GM12878 (cell line): Measurements from ENCODE around the gene APBB3. TPM values are rescaled to one million over a fixed set of nuclear protein-coding genes. Genes with fewer than 3 reads are reported as not detected.
A peak's percentile ranks its signal among the peaks of the same experiment; 100 is the strongest.

Source experiments
- ATAC-seq: fragments of 200-7000 bp; cut with Tn5 transposase; 3 replicates; pipeline ENCODE4 v1.9.1; 2020; ENCODE audit warnings: mild to moderate bottlenecking, moderate library complexity
- Bru-seq: library from RNA; stranded (reverse); fragments of 400-500 nt; gene quantifications from one replicate; lab custom pipeline; 2021; lab: Mats Ljungman, UMichigan
- BruChase-seq, 2 experiments: library from RNA; stranded (reverse); fragments of 400-500 nt; gene quantifications; one replicate each; lab custom pipeline; 2021; lab: Mats Ljungman, UMichigan
- BruUV-seq: library from RNA; stranded (reverse); fragments of 400-500 nt; replicated peaks from 2 replicates; lab custom pipeline; 2021; lab: Mats Ljungman, UMichigan
- CTCF ChIA-PET: fragments of 300-600 bp; sonication (Branson Sonifier 250); formaldehyde crosslinking; extraction: SDS; loops from one replicate; lab custom pipeline; 2021; ENCODE audit warnings: inconsistent platforms; lab: Yijun Ruan, JAX
- POLR2A ChIA-PET: fragments of 350-600 bp; formaldehyde crosslinking; extraction: SDS; loops from one replicate; lab custom pipeline; 2021; ENCODE audit warnings: inconsistent platforms; lab: Charles Lee
- RAD21 ChIA-PET: fragments of 300-600 bp; sonication (Branson Sonifier 250); formaldehyde crosslinking; loops from one replicate; lab custom pipeline; 2023; ENCODE audit warnings: antibody characterized with exemption; ENCODE audit not compliant: unreplicated experiment; lab: Charles Lee
- SMC1A ChIA-PET: fragments of 300-600 bp; sonication (Branson Sonifier 250); formaldehyde crosslinking; loops from one replicate; lab custom pipeline; 2023; ENCODE audit not compliant: unreplicated experiment, uncharacterized antibody; lab: Charles Lee
- DNase-seq: peaks from one replicate; pipeline ENCODE4 v3.0.0-alpha.2; 2011; ENCODE audit warnings: low read depth, low spot score
- FAIRE-seq: peaks from 3 replicates; lab custom pipeline; 2011; peaks lifted over from hg19 to GRCh38; lab: Jason Lieb, UNC
- H2AFZ ChIP-seq: 2 replicates; pipeline ENCODE4 v1.6.0; 2011; ENCODE audit warnings: low read depth, low read length, control low read depth; ENCODE audit not compliant: control insufficient read depth
- H3K27ac ChIP-seq: 2 replicates; pipeline ENCODE4 v1.5.1; 2011; ENCODE audit warnings: control low read depth; ENCODE audit not compliant: control insufficient read depth, insufficient read depth
- H3K27me3 ChIP-seq, 2 experiments: replicated peaks in 1 of 2; 2 replicates each; pipeline versions ENCODE4 v1.6.0 to v1.6.1; 2011; ENCODE audit warnings: low read length in 1 of 2; ENCODE audit not compliant: control insufficient read depth in 2 of 2, insufficient read depth in 2 of 2
- H3K36me3 ChIP-seq, 2 experiments: 2 replicates each; pipeline ENCODE4 v1.5.1; 2011; ENCODE audit warnings: low read length in 1 of 2; ENCODE audit not compliant: control insufficient read depth in 2 of 2, insufficient read depth in 2 of 2
- H3K4me1 ChIP-seq: 2 replicates; pipeline ENCODE4 v1.6.1; 2011; ENCODE audit warnings: mild to moderate bottlenecking, low read length, moderate library complexity, mixed read lengths; ENCODE audit not compliant: control insufficient read depth, insufficient read depth
- H3K4me2 ChIP-seq: 2 replicates; pipeline ENCODE4 v1.6.0; 2011; ENCODE audit warnings: control low read depth; ENCODE audit not compliant: control insufficient read depth, insufficient read depth
- H3K4me3 ChIP-seq: fragments of 200-600 bp; sonication (generic); 2 replicates; pipeline ENCODE4 v1.5.1; 2016
- H3K79me2 ChIP-seq: 2 replicates; pipeline ENCODE4 v1.6.0; 2011; ENCODE audit warnings: low read length; ENCODE audit not compliant: control insufficient read depth, insufficient read depth
- H3K9ac ChIP-seq: 2 replicates; pipeline ENCODE4 v1.8.0; 2011; ENCODE audit warnings: low read length, control low read depth, mixed read lengths; ENCODE audit not compliant: control insufficient read depth, insufficient read depth
- H3K9me3 ChIP-seq: replicated peaks from 3 replicates; pipeline ENCODE4 v1.5.1; 2011; ENCODE audit warnings: mild to moderate bottlenecking, low read length; ENCODE audit not compliant: control insufficient read depth, insufficient read depth
- H4K20me1 ChIP-seq: 2 replicates; pipeline ENCODE4 v1.6.0; 2011; ENCODE audit not compliant: control insufficient read depth, insufficient read depth
- BACH1 ChIP-seq: fragments of 450-650 bp; IDR thresholded peaks from 2 replicates; pipeline ENCODE4 v1.6.1; 2017; ENCODE audit warnings: mild to moderate bottlenecking, borderline replicate concordance
- FOXK2 ChIP-seq: fragments of 450-650 bp; IDR thresholded peaks from 2 replicates; pipeline ENCODE4 v1.6.1; 2017; ENCODE audit warnings: mild to moderate bottlenecking, moderate library complexity
- IKZF2 ChIP-seq, 2 experiments: fragments of 450-650 bp; IDR thresholded peaks; 2 replicates each; pipeline ENCODE4 v1.6.1; 2017; ENCODE audit warnings: mild to moderate bottlenecking in 2 of 2, moderate library complexity in 2 of 2
- KDM1A ChIP-seq: fragments of 200-600 bp; sonication (generic); IDR thresholded peaks from 2 replicates; pipeline ENCODE4 v1.6.1; 2016; ENCODE audit warnings: borderline replicate concordance
- KLF5 ChIP-seq: fragments of 450-650 bp; IDR thresholded peaks from 2 replicates; pipeline ENCODE4 v1.6.1; 2014; ENCODE audit warnings: mild to moderate bottlenecking; ENCODE audit not compliant: partially characterized antibody
- MEF2B ChIP-seq: fragments of 450-650 bp; IDR thresholded peaks from 2 replicates; pipeline ENCODE4 v1.6.1; 2018; ENCODE audit warnings: mild to moderate bottlenecking, moderate library complexity; ENCODE audit not compliant: partially characterized antibody, poor library complexity, severe bottlenecking
- NRF1 ChIP-seq: conservative IDR thresholded peaks from 2 replicates; pipeline ENCODE4 v1.6.1; 2011; ENCODE audit warnings: mild to moderate bottlenecking, low read depth, low read length, improper control_type of control experiment
- RELA ChIP-seq: fragments of 450-650 bp; IDR thresholded peaks from 2 replicates; pipeline ENCODE4 v1.8.0; 2014; ENCODE audit warnings: borderline replicate concordance; ENCODE audit not compliant: partially characterized antibody
- SPI1 ChIP-seq: IDR thresholded peaks from 2 replicates; pipeline ENCODE4 v1.6.1; 2011; ENCODE audit warnings: low read depth, mild to moderate bottlenecking, low read length, moderate library complexity, borderline replicate concordance; ENCODE audit not compliant: insufficient read depth
- SRF ChIP-seq, 2 experiments: IDR thresholded peaks; 2 replicates each; pipeline ENCODE4 v1.6.1; 2011; ENCODE audit warnings: low read depth in 2 of 2, low read length in 2 of 2, mild to moderate bottlenecking in 1 of 2, moderate library complexity in 1 of 2
- STAT1 ChIP-seq: fragments of 450-650 bp; conservative IDR thresholded peaks from 2 replicates; pipeline ENCODE4 v1.6.1; 2014; ENCODE audit warnings: antibody characterized with exemption, mild to moderate bottlenecking
- SUPT20H ChIP-seq: IDR thresholded peaks from 2 replicates; pipeline ENCODE4 v1.6.1; 2011; ENCODE audit warnings: low read depth, mild to moderate bottlenecking, low read length, moderate library complexity, borderline replicate concordance; ENCODE audit not compliant: control insufficient read depth
- WGBS: methylation state at CpG from one replicate; pipeline ENCODE4 v1.1.6; 2016; ENCODE audit warnings: low lambda C conversion rate; ENCODE audit not compliant: insufficient replicate concordance, insufficient coverage; ENCODE audit errors: missing lambda C conversion rate; 5-methylcytosine and 5-hydroxymethylcytosine counted together
- in situ Hi-C: fragments of 300-500 bp; cut with MboI; formaldehyde crosslinking; loops from 9 replicates; pipeline ENCODE4 v1.14.3; 2018; ENCODE audit warnings: mixed read lengths
- intact Hi-C: fragments of 100-400 bp; cut with micrococcal nuclease; formaldehyde crosslinking; loops from one replicate; pipeline ENCODE4 v1.14.2; 2022; ENCODE audit not compliant: unreplicated experiment
- long read RNA-seq, 2 experiments: library from polyadenylated mRNA; unstranded; transcript quantifications; one replicate each; pipeline ENCODE4 v2.0.0, GENCODE V29; 2019 to 2020
- polyA minus RNA-seq, 3 experiments: library from RNA; depleted of rRNA, polyadenylated mRNA; stranded (reverse); fragments of >200 nt; gene quantifications; 2 replicates each; pipeline ENCODE4 v1.2.3, GENCODE V29; 2011
- polyA plus RNA-seq, 11 experiments: library from polyadenylated mRNA; depleted of rRNA in 4 of 11; unstranded in 6 of 11; stranded (reverse) in 5 of 11; fragments of >200 nt; fragmentation: Nextera tagmentation in 4 of 11; fragmentation: Illumina TruSeq in 1 of 11; extraction: Ambion mirVana in 4 of 11; extraction: Trizol in 1 of 11; gene quantifications; 1 replicate in 1 of 11; 2 replicates in 10 of 11; pipeline versions ENCODE4 v1.2.1 to v1.2.3, GENCODE V29; 2011 to 2016; ENCODE audit warnings: inconsistent platforms in 2 of 11, missing spikeins in 2 of 11, low read depth in 1 of 11
- total RNA-seq, 4 experiments: library from RNA; depleted of rRNA in 3 of 4; stranded (reverse); fragments of >200 nt in 3 of 4; fragmentation: Illumina TruSeq in 1 of 4; extraction: Trizol in 1 of 4; gene quantifications; 2 replicates each; pipeline versions ENCODE4 v1.2.1 to v1.2.3, GENCODE V29; 2013 to 2021
- TF ChIP-seq, protein P1 (sequence below): fragments of 450-650 bp; IDR thresholded peaks from 2 replicates; pipeline ENCODE4 v1.6.1; 2017; ENCODE audit warnings: mild to moderate bottlenecking
- TF ChIP-seq, protein P2 (sequence below): IDR thresholded peaks from 2 replicates; pipeline ENCODE4 v1.6.1; 2012; ENCODE audit warnings: low read depth, low read length, improper control_type of control experiment

The APBB3 gene, protein sequence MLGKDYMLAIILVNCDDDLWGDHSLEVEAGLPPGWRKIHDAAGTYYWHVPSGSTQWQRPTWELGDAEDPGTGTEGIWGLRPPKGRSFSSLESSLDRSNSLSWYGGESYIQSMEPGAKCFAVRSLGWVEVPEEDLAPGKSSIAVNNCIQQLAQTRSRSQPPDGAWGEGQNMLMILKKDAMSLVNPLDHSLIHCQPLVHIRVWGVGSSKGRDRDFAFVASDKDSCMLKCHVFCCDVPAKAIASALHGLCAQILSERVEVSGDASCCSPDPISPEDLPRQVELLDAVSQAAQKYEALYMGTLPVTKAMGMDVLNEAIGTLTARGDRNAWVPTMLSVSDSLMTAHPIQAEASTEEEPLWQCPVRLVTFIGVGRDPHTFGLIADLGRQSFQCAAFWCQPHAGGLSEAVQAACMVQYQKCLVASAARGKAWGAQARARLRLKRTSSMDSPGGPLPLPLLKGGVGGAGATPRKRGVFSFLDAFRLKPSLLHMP
- total RNA-seq (2013; cell fraction: nucleolus; rRNA removed): 92.4 and 112 TPM in 2 replicates
- total RNA-seq (2014; rRNA removed) (10.7 and 13.7 TPM in 2 replicates), total RNA-seq (2014; rRNA removed; fragmentation: Illumina TruSeq; extraction: Trizol) (6.1 and 6.2 TPM in 2 replicates), total RNA-seq (2021) (19.2 and 20.0 TPM in 2 replicates), polyA plus RNA-seq (2011; rRNA removed) (25.0 and 33.3 TPM in 2 replicates), polyA plus RNA-seq (2014; fragmentation: Illumina TruSeq; extraction: Trizol) (8.1 and 11.1 TPM in 2 replicates), polyA plus RNA-seq (2014; fragmentation: Nextera tagmentation; extraction: Ambion mirVana) (under 1 TPM; 0.35 to 0.84 TPM), polyA plus RNA-seq (2014; rRNA removed) (25.0 and 28.1 TPM in 2 replicates), polyA plus RNA-seq (2016; fragmentation: Nextera tagmentation; extraction: Ambion mirVana) (10 to 100 TPM; 15.0 to 15.6 TPM), polyA minus RNA-seq (2011; rRNA and poly(A)+ RNA removed) (34.0 and 38.3 TPM in 2 replicates), Bru-seq, nascent RNA (percentile 85 among the genes with signal in this experiment), BruChase-seq, experiment 1, labeled RNA remaining after a 6-hour chase (percentile 81 among the genes with signal in this experiment), BruChase-seq, experiment 2, labeled RNA remaining after a 2-hour chase (percentile 82 among the genes with signal in this experiment)
- polyA plus RNA-seq (2011; ENCODE audit: low read depth): 16.6 TPM
- 29.4 and 37.5 TPM in 2 replicates for polyA plus RNA-seq (2011; cell fraction: cytosol; rRNA removed)
- 292 and 410 TPM in 2 replicates for polyA plus RNA-seq (2011; cell fraction: nucleus; rRNA removed)
- polyA plus RNA-seq (2012): 27.7 and 28.7 TPM in 2 replicates
- 7.1 and 8.5 TPM in 2 replicates for polyA minus RNA-seq (2011; cell fraction: cytosol; rRNA and poly(A)+ RNA removed)
- polyA minus RNA-seq (2011; cell fraction: nucleus; rRNA and poly(A)+ RNA removed): 49.9 and 76.9 TPM in 2 replicates
- long read RNA-seq, experiment 1, partial matches to known transcripts: 1 of 4 reads
- long read RNA-seq, experiment 1, other reads (novel, unspliced or antisense): 2 of 4 reads
- long read RNA-seq, experiment 2, partial matches to known transcripts: 0 of 2 reads
- long read RNA-seq, experiment 2, other reads (novel, unspliced or antisense): 2 of 2 reads

DNA sequence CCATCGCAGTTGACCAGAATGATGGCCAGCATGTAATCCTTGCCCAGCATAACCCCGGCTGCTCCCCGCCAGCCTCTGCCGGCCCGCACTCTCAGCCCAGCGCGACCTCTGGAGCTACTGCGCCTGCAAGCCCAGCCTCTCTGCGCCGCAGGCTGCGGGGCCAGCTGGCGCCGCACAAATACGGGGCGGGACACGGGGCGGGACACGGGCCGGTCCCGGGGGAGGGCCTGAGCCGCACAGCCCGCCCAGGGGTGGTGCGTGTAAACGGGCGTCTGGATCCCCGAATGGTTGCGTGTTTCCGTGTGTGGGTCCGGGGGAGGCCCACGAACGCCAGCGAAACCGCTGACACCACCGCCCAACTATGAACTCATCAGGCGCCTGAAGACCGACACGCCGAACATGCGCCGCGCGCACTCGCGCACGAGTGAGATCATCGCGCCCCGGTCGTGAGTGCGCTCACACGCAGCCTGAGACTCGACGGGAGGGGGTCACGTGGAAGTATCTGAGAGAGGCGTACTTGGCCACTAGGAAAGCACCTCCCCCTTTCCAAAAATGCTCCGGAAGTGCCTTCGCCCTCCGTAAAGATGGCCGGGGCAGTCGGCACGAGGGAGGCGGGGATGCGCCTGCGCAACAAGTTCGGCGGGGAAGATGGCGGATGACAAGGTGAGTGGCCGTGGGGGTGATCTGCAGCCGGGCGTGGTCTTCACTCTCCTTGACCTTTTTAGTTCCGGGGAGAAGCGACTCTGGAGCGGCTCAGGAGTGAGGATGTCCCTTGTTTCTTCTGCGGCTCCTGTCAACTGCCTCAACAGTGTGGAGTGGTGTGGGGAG lies at the start of gene APBB3, which contains the start of gene SLC35A4:
APBB3 (minus strand) TSS at position 403 of the 828 bp plus-strand sequence; CDS start at position 50, 353 bp downstream.
SLC35A4 (plus strand) TSS at position 633 of the 828 bp plus-strand sequence. CDS start 2,342 bp downstream, outside the sequence.
- ATAC-seq: peak; percentile 90
- ChIA-PET SMC1A (interaction anchor here (0.7 to 1.3 kb wide), 3 partner anchors 9 to 157 kb away, joined by 3 to 4 read pairs (median 4); partner anchors contain the start of gene EIF4EBP3), CTCF (interaction anchor here (0.7 to 1.5 kb wide), 3 partner anchors 12 to 70 kb away, joined by 3 to 5 read pairs (median 4); no protein-coding TSS in a partner anchor), POLR2A (interaction anchor here (1.1 to 2.9 kb wide), 6 partner anchors 12 to 126 kb away, joined by 3 to 19 read pairs (median 4); partner anchors contain the start of genes EIF4EBP3, HARS1, IK and NDUFA2), RAD21 (interaction anchor here (0.6 to 1.8 kb wide), 6 partner anchors 10 to 1015 kb away, joined by 3 to 7 read pairs (median 4); partner anchors contain the start of gene EIF4EBP3)
- no peaks in the 10 kb centered on the region for H3K27me3 ChIP-seq
- no peaks in the 10 kb centered on the region for H3K9me3 ChIP-seq
- peaks cover 45% of the 10 kb centered on the region for H3K79me2 ChIP-seq
- peak; percentile 96 for DNase-seq
- H3K27ac ChIP-seq: peak within 1 kb of the TSS; percentile 92
- H2AFZ ChIP-seq: peak within 1 kb of the TSS; percentile 89
- H4K20me1 ChIP-seq: no peaks in the 10 kb centered on the region
- in situ Hi-C loops: no loop called here
- H3K9ac ChIP-seq: peak within 1 kb of the TSS; percentile 92
- under 1% methylated on average over 74 of the region's 74 CpGs for WGBS
- H3K4me3 ChIP-seq: peak within 1 kb of the TSS; percentile 89
- peak within 1 kb of the TSS; percentile 95 for H3K4me2 ChIP-seq
- H3K36me3 ChIP-seq: peaks cover 0 to 8% of the 10 kb centered on the region in 2 experiments; a peak in 3 of 4 replicates
- intact Hi-C loops: loop anchor here (1.0 to 2.0 kb wide), 3 partner anchors 71 to 146 kb away; partner anchors contain the start of gene WDR55
- peak; percentile 93 for FAIRE-seq
- no TSS peak for BruUV-seq
- H3K4me1 ChIP-seq: peaks cover 39% of the 10 kb centered on the region
- TF ChIP-seq NRF1 (peak; percentile 84), SRF (IDR thresholded peaks at IDR 0.05; ENCODE audit: low read depth in 2 of 2, low read length in 2 of 2) (peak; percentile 77 to 85), MEF2B (peak; percentile 80), KDM1A (no peak), STAT1 (no peak), FOXK2 (peak; percentile 36; the same call in 1 of the 2 replicates), RELA (peak; percentile 79), KLF5 (peak; percentile 83), IKZF2 (IDR thresholded peaks at IDR 0.05) (peak in 1 of 2 experiments; percentile 30; a peak in 1 of 4 replicates), SPI1 (no peak), SUPT20H (no peak), BACH1 (peak; percentile 99)
- TF ChIP-seq, protein P1, sequence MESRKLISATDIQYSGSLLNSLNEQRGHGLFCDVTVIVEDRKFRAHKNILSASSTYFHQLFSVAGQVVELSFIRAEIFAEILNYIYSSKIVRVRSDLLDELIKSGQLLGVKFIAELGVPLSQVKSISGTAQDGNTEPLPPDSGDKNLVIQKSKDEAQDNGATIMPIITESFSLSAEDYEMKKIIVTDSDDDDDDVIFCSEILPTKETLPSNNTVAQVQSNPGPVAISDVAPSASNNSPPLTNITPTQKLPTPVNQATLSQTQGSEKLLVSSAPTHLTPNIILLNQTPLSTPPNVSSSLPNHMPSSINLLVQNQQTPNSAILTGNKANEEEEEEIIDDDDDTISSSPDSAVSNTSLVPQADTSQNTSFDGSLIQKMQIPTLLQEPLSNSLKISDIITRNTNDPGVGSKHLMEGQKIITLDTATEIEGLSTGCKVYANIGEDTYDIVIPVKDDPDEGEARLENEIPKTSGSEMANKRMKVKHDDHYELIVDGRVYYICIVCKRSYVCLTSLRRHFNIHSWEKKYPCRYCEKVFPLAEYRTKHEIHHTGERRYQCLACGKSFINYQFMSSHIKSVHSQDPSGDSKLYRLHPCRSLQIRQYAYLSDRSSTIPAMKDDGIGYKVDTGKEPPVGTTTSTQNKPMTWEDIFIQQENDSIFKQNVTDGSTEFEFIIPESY: no peak
- TF ChIP-seq, protein P2, sequence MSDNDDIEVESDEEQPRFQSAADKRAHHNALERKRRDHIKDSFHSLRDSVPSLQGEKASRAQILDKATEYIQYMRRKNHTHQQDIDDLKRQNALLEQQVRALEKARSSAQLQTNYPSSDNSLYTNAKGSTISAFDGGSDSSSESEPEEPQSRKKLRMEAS: peak; percentile 91
